ENCODE results near the gene CARD18. TPM values are rescaled to one million over a fixed set of nuclear protein-coding genes. Genes with fewer than 3 reads are reported as not detected.

Gene CARD18
- total RNA-seq, 1 experiment from 2014 or later = not detected

GRCh38 chr11:105167244-105167643, 27.7 kb upstream of the CARD18 start:
- H3K4me3 Mint-ChIP-seq = no peak overlapping the region
- H3K27ac Mint-ChIP-seq = no peak overlapping the region
- no peaks in the 10 kb centered on the region for H3K4me1 Mint-ChIP-seq
- no peak overlapping the region for H2AFZ ChIP-seq (ENCODE audit: low read length)
- H2BK20ac ChIP-seq (ENCODE audit: low read depth, low read length, poor library complexity, severe bottlenecking) = no peak overlapping the region
- H3K18ac ChIP-seq (ENCODE audit: insufficient read length, low read depth, low read length) = no peak overlapping the region
- TF ChIP-seq CTCF (conservative IDR thresholded peaks at IDR 0.05) = no peak
- H3K27me3 ChIP-seq (ENCODE audit: insufficient read depth, low read length) = no peaks in the 10 kb centered on the region
- no peak overlapping the region for H4K91ac ChIP-seq (ENCODE audit: insufficient read length, low read depth, low read length)
- H3K56ac ChIP-seq (ENCODE audit: insufficient read length, low read depth, low read length) = no peak overlapping the region
- no peak overlapping the region for H3T11ph ChIP-seq (ENCODE audit: low read length)
- no peak overlapping the region for H3K9ac ChIP-seq (ENCODE audit: extremely low read depth, insufficient read length, low read length)
- H3K4ac ChIP-seq (ENCODE audit: low read depth, low read length) = no peak overlapping the region
- no CpG with 5 or more reads among the region's 3 CpGs for WGBS (ENCODE audit: extremely low coverage, insufficient read length, low lambda C conversion rate)
- no peak for DNase-seq
- H3K4me1 ChIP-seq (ENCODE audit: insufficient read depth, low read length) = no peaks in the 10 kb centered on the region
- H3K9me3 Mint-ChIP-seq = peaks cover 7% of the 10 kb centered on the region in 2 experiments; a peak in 4 of 5 replicates
- H2BK12ac ChIP-seq (ENCODE audit: insufficient read length, low read depth, low read length) = no peak overlapping the region
- H4K8ac ChIP-seq (replicated peaks; ENCODE audit: insufficient read length, low read depth, low read length) = no peak overlapping the region
- H4K5ac ChIP-seq (ENCODE audit: insufficient read length, low read depth, low read length) = no peak overlapping the region
- H3K79me2 ChIP-seq (ENCODE audit: insufficient read depth, low read length) = no peaks in the 10 kb centered on the region
- no peak overlapping the region for H2AK5ac ChIP-seq (ENCODE audit: insufficient read length, low read length)
- H3K36me3 Mint-ChIP-seq (ENCODE audit: insufficient read depth in 1 of 3, low read depth in 3 of 3) = peaks cover 0 to 4% (median 4%) of the 10 kb centered on the region in 3 experiments; a peak in 2 of 7 replicates
- no peaks in the 10 kb centered on the region for H3K23me2 ChIP-seq (ENCODE audit: insufficient read length, low read depth, low read length, poor library complexity, severe bottlenecking)
- H2BK15ac ChIP-seq (ENCODE audit: low read depth, low read length) = no peak overlapping the region
- H2BK5ac ChIP-seq (ENCODE audit: insufficient read length, low read length) = no peak overlapping the region
- no peak overlapping the region for H3K14ac ChIP-seq (ENCODE audit: insufficient read depth, low read length)
- no peak overlapping the region for H3K27ac ChIP-seq (ENCODE audit: insufficient read length, low read depth, low read length)
- H3K27me3 Mint-ChIP-seq (ENCODE audit: low read depth) = no peaks in the 10 kb centered on the region
- no peaks in the 10 kb centered on the region for H3K9me3 ChIP-seq (ENCODE audit: control insufficient read depth, low read depth, low read length)
- H4K20me1 ChIP-seq (ENCODE audit: control insufficient read depth, insufficient read depth, insufficient read length) = no peaks in the 10 kb centered on the region
- no peaks in the 10 kb centered on the region for H3K79me1 ChIP-seq (ENCODE audit: insufficient read depth, low read depth, low read length, poor library complexity, severe bottlenecking)
- H2BK120ac ChIP-seq (ENCODE audit: low read depth, low read length, poor library complexity, severe bottlenecking) = no peak overlapping the region
- no peak overlapping the region for H3K4me2 ChIP-seq (ENCODE audit: insufficient read depth, insufficient read length, low read length)
- no peak overlapping the region for H3K23ac ChIP-seq (ENCODE audit: insufficient read length, low read depth, low read length)

All from H9 (cell line).